ENCODE measurements around the gene FAM204A. TPM values are rescaled to one million over a fixed set of nuclear protein-coding genes. Genes with fewer than 3 reads are reported as not detected.

The FAM204A gene
- total RNA-seq, 1 donor: 85.8 TPM

- Histone ChIP-seq H4K20me1 (ENCODE audit: insufficient read depth, low read length) (peaks cover 6% of the 10 kb centered on the region), H3K27ac (ENCODE audit: low read depth, low read length) (peak overlapping the region; percentile 32), H3K27me3 (ENCODE audit: insufficient read depth, low read length) (no peaks in the 10 kb centered on the region), H3K9me3 (ENCODE audit: low read depth, low read length) (no peaks in the 10 kb centered on the region), H3K4me1 (ENCODE audit: insufficient read depth, low read length) (peaks cover 17% of the 10 kb centered on the region), H3K36me3 (ENCODE audit: insufficient read depth, low read length) (no peaks in the 10 kb centered on the region), H3K4me2 (ENCODE audit: insufficient read depth, low read length) (peak overlapping the region; percentile 97), H2AFZ (ENCODE audit: low read length) (peak overlapping the region; percentile 96), H3K4me3 (ENCODE audit: insufficient read depth, low read length) (peak overlapping the region; percentile 91), H3K79me2 (ENCODE audit: insufficient read depth, low read length) (peaks cover 45% of the 10 kb centered on the region)
- no peak for TF ChIP-seq CTCF (IDR thresholded peaks at IDR 0.05; ENCODE audit: extremely low read depth, low read depth, low read length)
- no peak for DNase-seq (ENCODE audit: insufficient read length, low spot score, missing footprints)
Observed at GRCh38 chr10:118342638-118343020, 505 bp upstream of the FAM204A start.

GRCh38 chr10:118340486-118340885 is 1.6 kb downstream of the FAM204A start:
- Histone ChIP-seq H2AFZ (ENCODE audit: low read length) (no peak overlapping the region), H3K36me3 (ENCODE audit: insufficient read depth, low read length) (peaks cover 8% of the 10 kb centered on the region), H3K4me1 (ENCODE audit: insufficient read depth, low read length) (peaks cover 17% of the 10 kb centered on the region), H3K4me3 (ENCODE audit: insufficient read depth, low read length) (no peak overlapping the region), H3K27me3 (ENCODE audit: insufficient read depth, low read length) (no peaks in the 10 kb centered on the region), H3K27ac (ENCODE audit: low read depth, low read length) (no peak overlapping the region), H3K79me2 (ENCODE audit: insufficient read depth, low read length) (peaks cover 52% of the 10 kb centered on the region), H3K4me2 (ENCODE audit: insufficient read depth, low read length) (peak overlapping the region; percentile 97), H4K20me1 (ENCODE audit: insufficient read depth, low read length) (peaks cover 6% of the 10 kb centered on the region), H3K9me3 (ENCODE audit: low read depth, low read length) (no peaks in the 10 kb centered on the region)
- DNase-seq (ENCODE audit: insufficient read length, low spot score, missing footprints): no peak
- no peak for TF ChIP-seq CTCF (IDR thresholded peaks at IDR 0.05; ENCODE audit: extremely low read depth, low read depth, low read length)

GRCh38 chr10:118339111-118339510 is 3.0 kb downstream of the FAM204A start:
- Histone ChIP-seq H3K4me3 (ENCODE audit: insufficient read depth, low read length) (no peak overlapping the region), H3K4me2 (ENCODE audit: insufficient read depth, low read length) (no peak overlapping the region), H3K79me2 (ENCODE audit: insufficient read depth, low read length) (peaks cover 54% of the 10 kb centered on the region), H3K4me1 (ENCODE audit: insufficient read depth, low read length) (peaks cover 17% of the 10 kb centered on the region), H4K20me1 (ENCODE audit: insufficient read depth, low read length) (peaks cover 6% of the 10 kb centered on the region), H3K27ac (ENCODE audit: low read depth, low read length) (no peak overlapping the region), H3K9me3 (ENCODE audit: low read depth, low read length) (no peaks in the 10 kb centered on the region), H3K36me3 (ENCODE audit: insufficient read depth, low read length) (peaks cover 22% of the 10 kb centered on the region), H3K27me3 (ENCODE audit: insufficient read depth, low read length) (no peaks in the 10 kb centered on the region), H2AFZ (ENCODE audit: low read length) (no peak overlapping the region)
- no peak for DNase-seq (ENCODE audit: insufficient read length, low spot score, missing footprints)
- no peak for TF ChIP-seq CTCF (IDR thresholded peaks at IDR 0.05; ENCODE audit: extremely low read depth, low read depth, low read length)

- no peak for DNase-seq (ENCODE audit: insufficient read length, low spot score, missing footprints)
Observed at GRCh38 chr10:118337356-118337755, 4.8 kb downstream of the FAM204A start.

More at GRCh38 chr10:118337356-118337755, 4.8 kb downstream of the FAM204A start:
- Histone ChIP-seq H3K4me2 (ENCODE audit: insufficient read depth, low read length) (no peak overlapping the region), H2AFZ (ENCODE audit: low read length) (no peak overlapping the region), H3K36me3 (ENCODE audit: insufficient read depth, low read length) (peaks cover 34% of the 10 kb centered on the region), H3K9me3 (ENCODE audit: low read depth, low read length) (no peaks in the 10 kb centered on the region), H3K27ac (ENCODE audit: low read depth, low read length) (no peak overlapping the region), H3K27me3 (ENCODE audit: insufficient read depth, low read length) (no peaks in the 10 kb centered on the region), H3K79me2 (ENCODE audit: insufficient read depth, low read length) (peaks cover 59% of the 10 kb centered on the region), H3K4me1 (ENCODE audit: insufficient read depth, low read length) (peaks cover 9% of the 10 kb centered on the region), H4K20me1 (ENCODE audit: insufficient read depth, low read length) (peaks cover 6% of the 10 kb centered on the region), H3K4me3 (ENCODE audit: insufficient read depth, low read length) (no peak overlapping the region)
- TF ChIP-seq CTCF (IDR thresholded peaks at IDR 0.05; ENCODE audit: extremely low read depth, low read depth, low read length): no peak

Data from osteoblast (primary cell).